Right hindlimb (tissue), 1 donor: Measurements from ENCODE around the gene KCNK1.

Source experiments
- DNase-seq: peaks from one replicate; pipeline ENCODE4 v3.0.0-alpha.2; 2018

KCNK1 gene

GRCh38 chr1:233613252-233614172 lies at the start of gene KCNK1:
Gene KCNK1, plus strand, starts transcription at chr1:233614106. Its CDS starts 66 bp downstream, at chr1:233614172.
- peak; percentile 91 for DNase-seq

GRCh38 chr1:233565313-233565712 lies 48.6 kb upstream of the KCNK1 start:
- DNase-seq: no peak

- DNase-seq: no peak
Measured at GRCh38 chr1:233566886-233567285, 47.0 kb upstream of the KCNK1 start.

- no peak for DNase-seq
Measured at GRCh38 chr1:233569636-233570035, 44.3 kb upstream of the KCNK1 start.

- DNase-seq: no peak
Measured at GRCh38 chr1:233570216-233570615, 43.7 kb upstream of the KCNK1 start.

GRCh38 chr1:233570706-233571105 lies 43.2 kb upstream of the KCNK1 start:
- no peak for DNase-seq

GRCh38 chr1:233572896-233573295 lies 41.0 kb upstream of the KCNK1 start:
- DNase-seq: no peak

- no peak for DNase-seq
Measured at GRCh38 chr1:233575450-233575849, 38.5 kb upstream of the KCNK1 start.

- DNase-seq: no peak
Measured at GRCh38 chr1:233582439-233582838, 31.5 kb upstream of the KCNK1 start.

- no peak for DNase-seq
Measured at GRCh38 chr1:233584376-233584775, 29.5 kb upstream of the KCNK1 start.

GRCh38 chr1:233584931-233585330 lies 29.0 kb upstream of the KCNK1 start:
- DNase-seq: no peak

GRCh38 chr1:233586301-233586700 lies 27.6 kb upstream of the KCNK1 start:
- DNase-seq: no peak

- DNase-seq: no peak
Measured at GRCh38 chr1:233587196-233587595, 26.7 kb upstream of the KCNK1 start.

- DNase-seq: no peak
Measured at GRCh38 chr1:233587958-233588799, 25.7 kb upstream of the KCNK1 start.

GRCh38 chr1:233597489-233597901 lies 16.4 kb upstream of the KCNK1 start:
- no peak for DNase-seq

- DNase-seq: no peak
Measured at GRCh38 chr1:233598891-233599541, 14.9 kb upstream of the KCNK1 start.

- DNase-seq: no peak
Measured at GRCh38 chr1:233599542-233600073, 14.3 kb upstream of the KCNK1 start.

- DNase-seq: no peak
Measured at GRCh38 chr1:233600488-233600887, 13.4 kb upstream of the KCNK1 start.

- no peak for DNase-seq
Measured at GRCh38 chr1:233603478-233603877, 10.4 kb upstream of the KCNK1 start.

- DNase-seq: no peak
Measured at GRCh38 chr1:233605205-233605604, 8.7 kb upstream of the KCNK1 start.

- no peak for DNase-seq
Measured at GRCh38 chr1:233606813-233607212, 7.1 kb upstream of the KCNK1 start.

GRCh38 chr1:233607252-233608119 lies 6.4 kb upstream of the KCNK1 start:
- no peak for DNase-seq
